Endothelial cell of umbilical vein (primary cell): ENCODE results near the gene APOO. TPM values are rescaled to one million over a fixed set of nuclear protein-coding genes. Genes with fewer than 3 reads are reported as not detected.
A peak's percentile ranks its signal among the peaks of the same experiment; 100 is the strongest.

Source experiments
- BruUV-seq: library from RNA; stranded (reverse); fragments of 400-500 nt; replicated peaks from 2 replicates; lab custom pipeline; 2021; lab: Mats Ljungman, UMichigan
- CTCF ChIA-PET: fragments of 300-600, 350-600 bp; sonication (Branson Sonifier 250); formaldehyde crosslinking; loops from one replicate; lab custom pipeline; 2021; ENCODE audit warnings: antibody characterized with exemption, inconsistent platforms; lab: Charles Lee
- POLR2A ChIA-PET: fragments of 300-600, 350-600 bp; sonication (Branson Sonifier 250); formaldehyde crosslinking; loops from one replicate; lab custom pipeline; 2021; ENCODE audit warnings: antibody characterized with exemption, inconsistent platforms; lab: Charles Lee
- DNase-seq: peaks from one replicate; pipeline ENCODE4 v3.0.0-alpha.2; 2011; ENCODE audit warnings: low read depth, low spot score
- FAIRE-seq: peaks from 2 replicates; lab custom pipeline; 2011; peaks lifted over from hg19 to GRCh38; lab: Jason Lieb, UNC
- H2AFZ ChIP-seq: 2 replicates; pipeline ENCODE4 v1.6.0; 2012; ENCODE audit warnings: low read depth, low read length, control low read depth, inconsistent platforms
- H3K27ac ChIP-seq: 2 replicates; pipeline ENCODE4 v1.5.1; 2011; ENCODE audit warnings: low read depth, mild to moderate bottlenecking, control low read depth, low read length, moderate library complexity; ENCODE audit not compliant: insufficient read depth
- H3K27me3 ChIP-seq, 2 experiments: 2 replicates each; pipeline versions ENCODE4 v1.6.0 to v1.6.1; 2011; ENCODE audit warnings: low read length in 2 of 2, mixed read lengths in 1 of 2; ENCODE audit not compliant: control insufficient read depth in 2 of 2, insufficient read depth in 2 of 2
- H3K36me3 ChIP-seq, 2 experiments: 2 replicates in 1 of 2; 3 replicates in 1 of 2; pipeline ENCODE4 v1.5.1; 2011; ENCODE audit warnings: low read length in 2 of 2, mild to moderate bottlenecking in 1 of 2, moderate library complexity in 1 of 2; ENCODE audit not compliant: control insufficient read depth in 2 of 2, insufficient read depth in 2 of 2; ENCODE audit errors: extremely low read depth in 1 of 2
- H3K4me1 ChIP-seq: 3 replicates; pipeline ENCODE4 v1.5.1; 2011; ENCODE audit warnings: mild to moderate bottlenecking, low read length; ENCODE audit not compliant: control insufficient read depth, insufficient read depth; ENCODE audit errors: extremely low read depth
- H3K4me2 ChIP-seq: 2 replicates; pipeline ENCODE4 v1.6.1; 2011; ENCODE audit warnings: low read length, control low read depth, mixed read lengths; ENCODE audit not compliant: insufficient read depth
- H3K4me3 ChIP-seq, 3 experiments: fragments of 200-600 bp in 1 of 3; sonication (generic), shearing (Covaris generic) in 1 of 3; replicated peaks in 1 of 3; 2 replicates each; pipeline ENCODE4 v1.5.1; 2011 to 2016; ENCODE audit warnings: control low read depth in 3 of 3, low read length in 3 of 3, mild to moderate bottlenecking in 2 of 3, inconsistent platforms in 1 of 3, low read depth in 1 of 3, moderate library complexity in 1 of 3; ENCODE audit not compliant: insufficient read depth in 1 of 3
- H3K79me2 ChIP-seq: 2 replicates; pipeline ENCODE4 v1.6.0; 2012; ENCODE audit warnings: low read length, inconsistent platforms; ENCODE audit not compliant: control insufficient read depth, insufficient read depth
- H3K9ac ChIP-seq: replicated peaks from 2 replicates; pipeline ENCODE3; 2011; ENCODE audit warnings: low read length, control low read depth; ENCODE audit not compliant: insufficient read depth; ENCODE audit errors: extremely low read depth
- H3K9me1 ChIP-seq: replicated peaks from 3 replicates; pipeline ENCODE4 v1.6.0; 2011; ENCODE audit warnings: mild to moderate bottlenecking, low read length; ENCODE audit not compliant: control insufficient read depth, insufficient read depth; ENCODE audit errors: extremely low read depth
- H3K9me3 ChIP-seq: replicated peaks from 2 replicates; pipeline ENCODE4 v1.5.1; 2012; ENCODE audit warnings: low read length, inconsistent platforms; ENCODE audit not compliant: control insufficient read depth, insufficient read depth
- H4K20me1 ChIP-seq: replicated peaks from 2 replicates; pipeline ENCODE3; 2011; ENCODE audit warnings: mild to moderate bottlenecking, low read length; ENCODE audit not compliant: control insufficient read depth, insufficient read depth; ENCODE audit errors: extremely low read depth
- FOS ChIP-seq: IDR thresholded peaks from 2 replicates; pipeline ENCODE4 v1.6.1; 2011; ENCODE audit warnings: mild to moderate bottlenecking, low read length, moderate library complexity, borderline replicate concordance; ENCODE audit not compliant: insufficient read depth
- MYC ChIP-seq: IDR thresholded peaks from one replicate; pipeline ENCODE4 v1.6.1; 2011; ENCODE audit warnings: mild to moderate bottlenecking, low read depth, low read length
- POLR2AphosphoS5 ChIP-seq: IDR thresholded peaks from 2 replicates; pipeline ENCODE4 v1.6.1; 2012; ENCODE audit warnings: low read depth, mild to moderate bottlenecking, control low read depth, low read length, moderate library complexity; ENCODE audit not compliant: insufficient read depth
- dilution Hi-C: fragments of 300-500 bp; cut with MboI; formaldehyde crosslinking; loops from one replicate; pipeline ENCODE4 v1.15.0; 2019; ENCODE audit warnings: low sequenced_read_pairs; ENCODE audit not compliant: extremely low pct_ligation_motif_present
- intact Hi-C: fragments of 100-400 bp; cut with micrococcal nuclease; formaldehyde crosslinking; loops from one replicate; pipeline ENCODE4 v1.10.0; 2022
- polyA plus RNA-seq, 4 experiments: library from polyadenylated mRNA; depleted of rRNA in 3 of 4; stranded (reverse) in 3 of 4; unstranded in 1 of 4; fragments of >200 nt; gene quantifications; 2 replicates each; pipeline versions ENCODE4 v1.2.1 to v1.2.3, GENCODE V29; 2011 to 2012; ENCODE audit warnings: missing spikeins in 1 of 4
- total RNA-seq: library from RNA; stranded (reverse); gene quantifications from 2 replicates; pipeline ENCODE4 v1.2.3, GENCODE V29; 2021
- TF ChIP-seq, protein P1 (sequence below), 2 donors: IDR thresholded peaks; 1 replicate in 1 of 2; 2 replicates in 1 of 2; pipeline ENCODE4 v1.5.1; 2011; ENCODE audit warnings: low read length in 2 of 2, mild to moderate bottlenecking in 2 of 2, moderate library complexity in 2 of 2, control low read depth in 1 of 2, inconsistent platforms in 1 of 2, low read depth in 1 of 2; ENCODE audit not compliant: insufficient read depth in 1 of 2; ENCODE audit errors: extremely low read depth in 1 of 2

APOO gene
- total and polyA plus RNA-seq, 2 donors (not counting 3 experiments of a cell fraction or from before 2014, with no cell fraction given): 9.8 to 24.3 TPM

DNA sequence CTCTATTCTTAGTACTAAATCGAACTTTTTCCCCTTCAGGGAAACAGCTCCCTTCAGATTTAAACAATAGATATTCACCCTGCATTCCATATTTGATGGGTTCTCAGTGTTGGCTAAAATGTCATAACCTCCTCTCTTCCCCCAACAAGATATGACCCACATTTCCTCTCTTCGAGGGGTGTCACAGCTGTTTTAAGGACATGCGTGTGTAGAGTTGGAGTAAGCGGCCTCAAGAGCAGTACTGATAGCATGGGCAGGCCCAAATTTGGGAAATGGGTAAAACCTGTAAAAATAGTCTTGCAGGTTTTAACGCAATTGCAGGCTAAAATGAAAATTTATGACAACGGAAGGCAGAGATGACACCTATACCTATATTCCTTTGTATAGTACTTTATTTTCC, 96.1 kb downstream of the APOO start:
- no peak for TF ChIP-seq POLR2AphosphoS5
- no peak for TF ChIP-seq MYC
- TF ChIP-seq, protein P1, sequence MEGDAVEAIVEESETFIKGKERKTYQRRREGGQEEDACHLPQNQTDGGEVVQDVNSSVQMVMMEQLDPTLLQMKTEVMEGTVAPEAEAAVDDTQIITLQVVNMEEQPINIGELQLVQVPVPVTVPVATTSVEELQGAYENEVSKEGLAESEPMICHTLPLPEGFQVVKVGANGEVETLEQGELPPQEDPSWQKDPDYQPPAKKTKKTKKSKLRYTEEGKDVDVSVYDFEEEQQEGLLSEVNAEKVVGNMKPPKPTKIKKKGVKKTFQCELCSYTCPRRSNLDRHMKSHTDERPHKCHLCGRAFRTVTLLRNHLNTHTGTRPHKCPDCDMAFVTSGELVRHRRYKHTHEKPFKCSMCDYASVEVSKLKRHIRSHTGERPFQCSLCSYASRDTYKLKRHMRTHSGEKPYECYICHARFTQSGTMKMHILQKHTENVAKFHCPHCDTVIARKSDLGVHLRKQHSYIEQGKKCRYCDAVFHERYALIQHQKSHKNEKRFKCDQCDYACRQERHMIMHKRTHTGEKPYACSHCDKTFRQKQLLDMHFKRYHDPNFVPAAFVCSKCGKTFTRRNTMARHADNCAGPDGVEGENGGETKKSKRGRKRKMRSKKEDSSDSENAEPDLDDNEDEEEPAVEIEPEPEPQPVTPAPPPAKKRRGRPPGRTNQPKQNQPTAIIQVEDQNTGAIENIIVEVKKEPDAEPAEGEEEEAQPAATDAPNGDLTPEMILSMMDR (IDR thresholded peaks at IDR 0.05; ENCODE audit: extremely low read depth in 1 of 2, insufficient read depth in 1 of 2, low read depth in 1 of 2, low read length in 2 of 2): no peak
- Histone ChIP-seq H3K9ac (peak overlapping the region; percentile 23), H3K4me2 (peak overlapping the region; percentile 79), H3K9me1 (no peaks in the 10 kb centered on the region), H3K4me1 (peaks cover 13% of the 10 kb centered on the region), H3K27me3 (no peaks in the 10 kb centered on the region), H3K9me3 (no peaks in the 10 kb centered on the region), H2AFZ (peak overlapping the region; percentile 70), H3K4me3 (no peak overlapping the region), H3K79me2 (no peaks in the 10 kb centered on the region), H3K27ac (peak overlapping the region; percentile 53), H3K36me3 (no peaks in the 10 kb centered on the region), H4K20me1 (no peaks in the 10 kb centered on the region)
- POLR2A ChIA-PET: interaction anchor here (1.0 kb wide), 1 partner anchor 29 kb away, joined by 6 read pairs; the partner anchor contains the start of gene SAT1
- DNase-seq (no peak), FAIRE-seq (no peak)
- intact Hi-C loops: no loop called here
- no TSS peak for BruUV-seq
- CTCF ChIA-PET: no interaction called here
- dilution Hi-C loops: no loop called here

DNA sequence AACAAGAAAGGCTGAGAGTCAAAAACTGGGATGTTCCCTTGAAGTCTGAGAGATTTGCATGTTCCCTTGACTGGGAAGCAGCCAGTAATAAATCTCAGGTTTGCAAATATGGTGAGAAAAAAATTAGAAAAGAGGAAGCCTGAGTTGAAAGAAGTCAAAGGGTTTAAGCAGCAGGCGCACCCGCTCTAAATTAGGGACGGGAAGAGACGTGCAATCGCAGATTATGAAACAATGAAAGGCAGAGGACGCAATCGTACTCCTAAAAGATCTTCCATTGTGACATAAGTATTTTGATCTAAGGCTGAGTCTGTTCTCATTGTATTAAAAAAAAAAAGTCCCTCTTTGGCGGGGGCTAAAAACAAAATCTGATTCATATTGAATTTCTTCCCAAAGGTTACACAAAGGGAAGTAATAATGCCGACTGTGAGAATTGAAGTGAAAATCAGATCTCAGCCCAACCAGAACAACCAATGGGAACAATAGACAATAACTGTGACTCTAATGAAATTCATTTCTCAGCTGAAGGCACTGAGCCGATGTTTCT, 96.6 kb downstream of the APOO start:
- CTCF ChIA-PET: no interaction called here
- DNase-seq (peak; percentile 77), FAIRE-seq (peak; percentile 92)
- Histone ChIP-seq H3K36me3 (no peaks in the 10 kb centered on the region), H3K4me1 (peaks cover 15% of the 10 kb centered on the region), H3K4me2 (peak overlapping the region; percentile 79), H3K9me3 (no peaks in the 10 kb centered on the region), H3K4me3 (peak overlapping the region in 1 of 3 experiments; percentile 35), H3K27me3 (no peaks in the 10 kb centered on the region), H4K20me1 (no peaks in the 10 kb centered on the region), H3K9ac (peak overlapping the region; percentile 31), H3K27ac (peak overlapping the region; percentile 53), H3K9me1 (no peaks in the 10 kb centered on the region), H3K79me2 (no peaks in the 10 kb centered on the region), H2AFZ (peak overlapping the region; percentile 70)
- intact Hi-C loops (no loop called here), dilution Hi-C loops (no loop called here)
- TF ChIP-seq FOS: no peak
- no TSS peak for BruUV-seq
- POLR2A ChIA-PET: interaction anchor here (1.0 kb wide), 1 partner anchor 29 kb away, joined by 6 read pairs; the partner anchor contains the start of gene SAT1
